Pulmonary artery endothelial cell (primary cell): ENCODE measurements around the gene OSBP2. TPM values are rescaled to one million over a fixed set of nuclear protein-coding genes. Genes with fewer than 3 reads are reported as not detected.

Experiments
- DNase-seq: peaks from one replicate; pipeline ENCODE4 v3.0.0-alpha.2; 2011; ENCODE audit warnings: low read depth, low spot score
- total RNA-seq: library from RNA; depleted of rRNA; stranded (reverse); fragments of >200 nt; gene quantifications from 2 replicates; pipeline ENCODE4 v1.2.3, GENCODE V29; 2014

The OSBP2 gene
- total RNA-seq, 1 donor from 2014 or later: 7.3 TPM

DNA sequence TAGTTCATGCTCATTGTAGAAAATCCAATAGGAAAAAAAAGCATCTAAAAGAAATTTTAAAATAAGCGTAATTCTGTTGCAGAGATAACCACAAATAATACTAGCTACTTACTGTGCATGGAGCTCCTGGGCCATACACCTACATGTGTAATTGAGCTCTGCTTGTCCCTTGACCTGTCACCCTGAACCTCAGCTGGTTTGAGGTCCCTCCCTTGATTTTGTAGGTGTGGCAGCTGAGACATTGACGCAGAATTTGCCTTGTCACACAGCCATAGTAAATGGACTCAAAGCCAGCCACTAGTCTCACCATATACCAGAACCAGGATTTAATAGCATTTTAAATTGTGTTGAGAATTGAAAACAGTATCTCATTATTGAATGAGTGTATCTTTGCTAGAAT lies 138.6 kb downstream of the OSBP2 start:
- no peak for DNase-seq

DNA sequence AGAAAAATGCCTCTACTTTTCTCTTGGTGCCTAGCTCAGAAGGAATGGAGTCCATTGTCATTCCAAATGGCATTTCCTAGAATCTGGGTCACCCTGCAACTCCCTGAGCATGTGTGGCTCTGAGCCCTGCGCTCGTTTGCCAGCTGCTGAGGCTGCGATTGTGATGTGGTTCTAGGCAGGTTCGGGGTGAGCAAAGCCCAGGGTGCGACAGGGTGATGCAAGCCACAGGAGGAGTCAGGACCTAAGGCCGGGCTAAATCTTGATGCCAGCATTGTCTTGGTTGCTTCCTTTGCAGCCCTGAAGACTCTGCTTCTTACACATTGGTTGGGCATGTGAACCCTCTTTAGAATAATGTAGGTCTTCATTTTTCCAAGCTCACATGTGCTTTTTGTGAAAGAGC lies 142.9 kb downstream of the OSBP2 start:
- DNase-seq: no peak

DNA sequence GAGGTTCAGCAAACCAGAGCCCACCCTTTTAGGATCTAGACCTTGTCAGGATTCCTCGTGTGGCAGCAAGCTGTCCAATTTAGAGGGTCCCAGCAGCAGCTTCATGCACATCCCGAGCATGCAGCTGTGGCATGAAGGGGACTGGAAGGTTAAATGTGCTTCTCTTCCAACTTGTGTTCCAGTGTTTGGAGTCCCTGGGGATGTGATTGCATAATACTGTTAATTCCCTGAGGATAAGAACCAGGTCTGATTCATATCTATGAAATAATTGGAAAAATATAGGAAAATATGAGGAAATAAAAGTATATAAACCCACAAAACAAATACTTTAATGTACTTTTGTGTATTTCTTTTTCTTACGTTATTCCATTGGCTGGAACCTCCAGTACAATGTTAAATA lies 143.4 kb downstream of the OSBP2 start:
- no peak for DNase-seq

GRCh38 chr22:30841273-30841672 lies 146.6 kb downstream of the OSBP2 start:
- no peak for DNase-seq

GRCh38 chr22:30843245-30843644 lies 148.6 kb downstream of the OSBP2 start:
- DNase-seq: no peak

- no peak for DNase-seq
Observed at GRCh38 chr22:30847583-30847982, 152.9 kb downstream of the OSBP2 start.

DNA sequence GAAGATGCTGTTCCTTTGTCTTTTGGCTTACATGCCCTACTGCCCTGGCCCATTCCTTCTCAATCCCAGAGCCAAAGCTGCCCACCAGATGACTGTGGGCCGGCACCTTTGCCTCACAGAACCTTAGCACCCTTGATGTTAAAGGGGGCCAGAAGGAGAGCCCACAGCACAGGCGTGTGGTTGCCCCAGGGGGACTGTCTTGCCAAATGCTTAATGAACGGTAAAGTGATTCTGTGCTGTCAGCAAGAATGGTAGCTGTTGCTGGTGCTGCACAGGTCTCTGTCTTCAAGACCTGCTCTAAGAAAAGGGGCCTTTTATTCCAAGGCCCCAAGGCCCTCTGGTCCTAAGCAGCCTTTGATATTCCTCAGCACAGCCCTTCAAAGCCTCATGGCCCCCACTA lies 160.6 kb downstream of the OSBP2 start:
- no peak for DNase-seq

GRCh38 chr22:30855677-30856518 lies 161.2 kb downstream of the OSBP2 start:
- no peak for DNase-seq

DNA sequence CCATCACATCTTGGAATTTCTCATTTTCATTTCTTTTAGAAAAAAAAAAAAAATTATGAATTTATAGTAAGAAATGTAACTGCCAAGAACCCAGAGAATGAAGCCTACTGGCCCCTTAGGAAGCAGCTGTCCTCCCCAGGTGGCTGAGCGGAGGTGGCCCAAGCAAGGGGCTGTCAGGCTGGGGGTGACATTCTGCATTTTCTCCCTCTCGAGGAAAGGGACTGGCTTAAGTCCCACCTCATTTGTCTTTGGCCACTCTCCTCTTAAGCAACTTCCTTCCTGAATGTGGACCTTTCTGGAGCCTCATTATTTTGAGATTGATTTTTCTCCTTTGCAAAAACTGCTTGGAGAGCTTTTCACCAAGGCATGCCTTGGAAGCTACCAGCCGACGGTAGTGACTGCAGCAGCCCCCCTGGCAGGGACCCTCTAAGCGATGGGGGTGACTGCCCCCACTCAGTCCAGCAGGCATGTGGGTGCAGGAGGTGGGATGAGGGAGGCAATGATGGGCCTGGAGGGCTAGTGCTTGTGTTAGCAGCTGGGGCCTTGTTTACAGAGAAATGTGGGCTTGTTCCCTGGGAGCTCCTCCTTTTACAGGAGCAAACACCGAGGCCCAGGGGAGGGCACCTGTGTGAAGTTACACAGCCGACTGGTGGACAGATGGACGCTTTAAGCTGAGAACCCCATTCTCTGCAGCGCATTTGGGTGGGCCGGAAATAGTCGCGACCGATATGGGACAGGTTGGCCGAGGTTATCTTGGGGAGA lies 162.2 kb downstream of the OSBP2 start:
- no peak for DNase-seq

- DNase-seq: no peak
Observed at GRCh38 chr22:30857791-30858190, 163.1 kb downstream of the OSBP2 start.

DNA sequence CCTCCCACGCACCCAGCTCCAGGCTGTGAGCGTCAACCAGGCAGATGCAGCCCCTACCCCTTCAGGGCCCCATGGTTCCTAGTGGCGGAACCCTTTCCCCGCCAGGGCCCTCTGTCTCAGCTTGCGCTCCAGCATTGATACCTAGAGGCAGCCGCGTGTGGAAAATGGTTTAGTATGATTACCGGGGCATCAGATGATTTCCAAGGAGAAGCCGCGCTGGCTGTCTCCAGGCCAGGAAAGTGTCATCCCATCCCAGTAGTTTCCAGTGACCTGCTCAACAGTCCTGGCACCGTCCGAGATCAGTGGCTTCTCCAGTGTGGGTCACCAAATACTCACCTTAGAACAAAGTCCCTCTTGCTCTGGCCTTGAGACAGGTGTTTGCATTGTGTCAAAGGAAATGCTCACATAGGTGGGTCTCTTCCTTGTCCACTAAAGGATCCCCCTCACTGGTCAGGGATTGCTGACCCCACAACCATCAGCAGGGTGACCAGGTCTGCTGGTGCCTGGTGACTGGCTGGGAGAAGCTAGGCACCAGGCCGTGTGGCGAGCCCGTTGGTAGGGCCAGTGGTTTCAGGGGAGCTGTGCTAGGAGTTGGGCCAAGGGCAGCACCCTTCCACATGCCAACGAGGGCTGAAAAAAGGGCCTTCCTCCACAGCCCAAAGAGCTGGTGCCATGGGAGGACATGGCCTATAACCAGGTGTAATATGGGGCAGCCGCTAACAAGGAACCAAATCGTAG lies 164.5 kb downstream of the OSBP2 start:
- no peak for DNase-seq

GRCh38 chr22:30859714-30860095 lies 165.0 kb downstream of the OSBP2 start:
- DNase-seq: no peak

- no peak for DNase-seq
Observed at GRCh38 chr22:30860176-30861105, 165.8 kb downstream of the OSBP2 start.

GRCh38 chr22:30861131-30861530 lies 166.5 kb downstream of the OSBP2 start:
- no peak for DNase-seq

GRCh38 chr22:30861688-30862552 lies 167.2 kb downstream of the OSBP2 start:
- no peak for DNase-seq

DNA sequence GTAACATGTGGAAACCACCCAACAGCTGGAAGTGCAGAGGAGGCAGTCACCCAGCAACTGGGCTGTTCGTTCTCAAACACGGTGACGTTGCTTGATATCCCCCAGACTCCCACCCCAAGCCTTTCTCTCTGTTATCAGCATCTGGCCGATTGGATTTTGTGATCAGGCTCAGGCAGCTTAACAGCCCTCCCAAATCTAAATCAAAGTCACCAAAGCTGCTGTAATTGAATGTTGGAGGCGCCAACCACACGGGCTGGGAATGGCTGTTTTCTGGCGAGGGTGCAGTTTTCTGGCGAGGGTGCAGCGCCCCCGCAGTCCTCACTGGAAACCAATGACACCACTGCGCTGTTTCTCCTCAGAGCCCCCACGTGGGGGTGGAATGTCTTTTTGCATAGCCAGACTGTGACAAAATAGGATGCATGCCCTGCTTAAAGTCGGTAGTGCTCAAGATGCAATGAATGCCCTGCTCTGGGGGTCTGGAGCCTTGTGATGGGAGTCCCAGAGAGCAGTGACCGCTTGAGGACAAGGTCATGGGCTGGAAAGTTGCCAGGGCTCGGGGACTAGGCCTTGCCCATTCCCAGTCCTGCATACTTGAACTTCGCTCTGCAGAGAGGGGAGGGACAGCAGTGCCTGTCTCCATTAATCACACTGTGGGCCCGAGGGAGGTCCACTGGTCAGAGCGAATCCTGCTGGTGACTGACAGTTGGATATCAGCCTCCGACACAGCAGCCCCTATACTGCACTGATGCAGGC lies 168.6 kb downstream of the OSBP2 start:
- no peak for DNase-seq

DNA sequence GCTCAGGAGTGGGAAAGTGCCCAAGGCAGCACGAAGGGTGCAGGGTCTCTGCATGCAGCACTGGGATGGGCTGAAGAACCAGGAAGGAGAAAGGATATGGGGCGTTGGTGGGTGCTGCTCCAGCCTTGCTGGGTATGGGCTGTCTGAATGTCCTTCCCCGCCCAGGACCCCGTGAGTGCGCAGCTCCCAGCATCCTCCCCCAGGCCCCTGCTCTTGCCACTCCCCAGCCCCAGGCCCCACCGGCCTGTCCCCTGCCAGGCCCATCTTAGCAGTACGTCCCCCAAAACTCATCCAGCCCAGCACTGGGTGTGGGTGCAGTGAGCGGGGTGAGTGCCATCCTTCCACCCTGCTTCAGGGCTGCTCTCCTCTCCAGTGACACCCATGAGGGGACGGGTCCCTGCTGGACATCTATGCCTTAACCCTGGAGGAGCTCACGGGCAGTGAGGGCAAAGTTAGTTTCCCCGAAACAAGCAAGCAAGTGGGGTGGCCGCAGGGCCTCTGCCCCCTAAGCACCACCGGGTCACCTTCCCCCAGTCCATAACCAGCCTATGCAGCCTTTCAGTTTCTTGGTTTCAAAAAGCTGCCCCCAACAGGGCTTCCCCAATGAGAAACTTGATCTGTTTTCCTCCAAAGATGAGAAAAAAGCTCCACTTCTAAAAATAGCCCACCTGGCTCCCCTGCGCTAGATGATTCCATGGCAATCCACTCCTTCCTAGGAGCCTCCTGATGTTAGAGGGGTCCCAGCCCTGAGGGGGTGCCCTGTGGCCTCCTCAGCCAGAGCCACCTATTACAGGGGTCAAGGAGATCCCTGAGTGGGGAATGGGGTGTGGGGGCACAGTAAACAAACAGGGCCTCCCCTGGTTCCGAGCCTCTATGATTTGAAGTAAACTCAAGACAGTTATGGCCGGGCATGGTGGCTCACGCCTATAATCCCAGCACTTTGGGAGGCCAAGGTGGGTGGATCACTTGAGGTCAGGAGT lies 170.1 kb downstream of the OSBP2 start:
- DNase-seq: no peak

DNA sequence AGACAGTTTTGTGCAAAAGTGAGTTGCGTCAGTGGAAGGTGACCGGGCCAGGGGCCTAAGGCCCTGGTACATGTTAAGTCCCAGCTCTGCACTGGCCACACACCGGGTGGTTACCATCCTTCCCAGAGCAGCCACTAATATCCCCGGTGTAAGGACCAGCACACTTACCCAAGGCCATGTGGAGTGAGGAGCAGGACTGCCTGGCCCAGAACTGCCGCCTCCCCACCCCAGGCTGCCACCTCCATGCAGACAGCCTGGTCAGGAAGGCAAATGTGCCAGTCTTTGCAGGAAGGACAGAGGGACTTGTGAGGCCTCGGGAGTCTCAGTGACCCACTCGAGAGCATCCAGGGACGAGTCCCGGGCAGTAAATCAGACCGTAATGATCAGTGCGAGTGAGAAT lies 171.0 kb downstream of the OSBP2 start:
- DNase-seq: no peak
